Nephron progenitor cell (in vitro differentiated cells): ENCODE data around the gene APCDD1.

Experiments used
- DNase-seq: peaks from one replicate; pipeline ENCODE4 v3.0.0; 2021
- H3K27ac Mint-ChIP-seq: 2 replicates; pipeline ENCODE4 v1.8.0; 2021; ENCODE audit warnings: mild to moderate bottlenecking, moderate library complexity, mixed read lengths
- H3K27me3 Mint-ChIP-seq: 2 replicates; pipeline ENCODE4 v1.8.0; 2021; ENCODE audit warnings: mild to moderate bottlenecking, low read depth, mixed read lengths; ENCODE audit not compliant: poor library complexity
- H3K36me3 Mint-ChIP-seq: 2 replicates; pipeline ENCODE4 v1.8.0; 2021; ENCODE audit warnings: low read depth, mixed read lengths
- H3K4me1 Mint-ChIP-seq: 2 replicates; pipeline ENCODE4 v1.8.0; 2021; ENCODE audit warnings: mixed read lengths
- H3K4me3 Mint-ChIP-seq: 2 replicates; pipeline ENCODE4 v1.8.0; 2021; ENCODE audit warnings: mild to moderate bottlenecking, moderate library complexity, mixed read lengths
- H3K9me3 Mint-ChIP-seq: 2 replicates; pipeline ENCODE4 v1.8.0; 2021; ENCODE audit warnings: mild to moderate bottlenecking, moderate library complexity, mixed read lengths
- TF ChIP-seq, protein P1 (sequence below): fragments of 200-600 bp; sonication (generic); IDR thresholded peaks from 2 replicates; pipeline ENCODE4 v1.5.0; 2021; ENCODE audit warnings: antibody characterized with exemption

The APCDD1 gene

DNA sequence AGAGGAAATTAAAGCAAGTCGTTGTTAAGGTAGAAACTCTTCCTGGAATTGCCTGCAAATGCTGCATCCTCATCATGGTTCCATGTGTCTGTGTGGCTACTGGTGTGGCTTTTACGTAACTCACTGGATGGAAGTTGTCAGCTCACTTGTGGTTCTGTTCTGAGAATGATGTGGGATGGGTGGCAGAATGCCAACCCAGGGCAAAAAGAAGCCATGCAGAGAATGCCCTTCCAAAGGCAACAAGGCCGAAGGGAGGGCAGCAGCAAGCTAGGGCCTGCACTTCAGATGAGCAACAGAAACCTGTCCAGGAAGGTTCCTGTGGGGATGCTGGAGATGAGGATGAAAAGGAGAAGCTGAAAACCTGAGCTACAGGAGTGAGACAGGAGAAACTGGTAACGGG, 61.0 kb downstream of the APCDD1 start:
- Mint-ChIP-seq H3K9me3 (peaks cover 7% of the 10 kb centered on the region), H3K4me1 (peaks cover 42% of the 10 kb centered on the region), H3K4me3 (no peak overlapping the region), H3K27ac (no peak overlapping the region), H3K27me3 (peaks cover 2% of the 10 kb centered on the region), H3K36me3 (no peaks in the 10 kb centered on the region)
- TF ChIP-seq, protein P1, sequence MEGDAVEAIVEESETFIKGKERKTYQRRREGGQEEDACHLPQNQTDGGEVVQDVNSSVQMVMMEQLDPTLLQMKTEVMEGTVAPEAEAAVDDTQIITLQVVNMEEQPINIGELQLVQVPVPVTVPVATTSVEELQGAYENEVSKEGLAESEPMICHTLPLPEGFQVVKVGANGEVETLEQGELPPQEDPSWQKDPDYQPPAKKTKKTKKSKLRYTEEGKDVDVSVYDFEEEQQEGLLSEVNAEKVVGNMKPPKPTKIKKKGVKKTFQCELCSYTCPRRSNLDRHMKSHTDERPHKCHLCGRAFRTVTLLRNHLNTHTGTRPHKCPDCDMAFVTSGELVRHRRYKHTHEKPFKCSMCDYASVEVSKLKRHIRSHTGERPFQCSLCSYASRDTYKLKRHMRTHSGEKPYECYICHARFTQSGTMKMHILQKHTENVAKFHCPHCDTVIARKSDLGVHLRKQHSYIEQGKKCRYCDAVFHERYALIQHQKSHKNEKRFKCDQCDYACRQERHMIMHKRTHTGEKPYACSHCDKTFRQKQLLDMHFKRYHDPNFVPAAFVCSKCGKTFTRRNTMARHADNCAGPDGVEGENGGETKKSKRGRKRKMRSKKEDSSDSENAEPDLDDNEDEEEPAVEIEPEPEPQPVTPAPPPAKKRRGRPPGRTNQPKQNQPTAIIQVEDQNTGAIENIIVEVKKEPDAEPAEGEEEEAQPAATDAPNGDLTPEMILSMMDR: no peak
- DNase-seq: no peak

DNA sequence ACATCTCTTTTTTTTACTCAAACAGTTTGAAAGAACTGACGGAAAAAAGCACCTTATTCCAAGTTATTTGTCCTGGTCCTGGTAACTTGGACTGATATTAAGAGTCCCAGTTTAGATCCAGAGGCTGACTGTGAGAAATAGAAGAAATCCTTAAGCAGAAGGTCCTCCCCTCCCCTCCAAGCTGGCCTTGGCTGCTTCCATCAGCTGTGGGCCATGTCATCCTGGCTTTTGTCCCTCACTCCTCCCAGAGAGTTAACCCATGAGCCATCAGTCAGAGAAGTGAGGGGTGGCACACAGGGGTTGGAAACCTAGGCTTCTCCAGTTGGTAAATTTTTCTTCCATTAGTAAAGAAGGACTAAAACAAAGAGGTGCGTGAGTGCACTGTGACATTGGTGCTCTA, 61.6 kb downstream of the APCDD1 start:
- Mint-ChIP-seq H3K4me3 (no peak overlapping the region), H3K4me1 (peaks cover 42% of the 10 kb centered on the region), H3K27me3 (peaks cover 2% of the 10 kb centered on the region), H3K27ac (no peak overlapping the region), H3K36me3 (no peaks in the 10 kb centered on the region), H3K9me3 (peaks cover 7% of the 10 kb centered on the region)
- TF ChIP-seq, protein P1: no peak
- no peak for DNase-seq

DNA sequence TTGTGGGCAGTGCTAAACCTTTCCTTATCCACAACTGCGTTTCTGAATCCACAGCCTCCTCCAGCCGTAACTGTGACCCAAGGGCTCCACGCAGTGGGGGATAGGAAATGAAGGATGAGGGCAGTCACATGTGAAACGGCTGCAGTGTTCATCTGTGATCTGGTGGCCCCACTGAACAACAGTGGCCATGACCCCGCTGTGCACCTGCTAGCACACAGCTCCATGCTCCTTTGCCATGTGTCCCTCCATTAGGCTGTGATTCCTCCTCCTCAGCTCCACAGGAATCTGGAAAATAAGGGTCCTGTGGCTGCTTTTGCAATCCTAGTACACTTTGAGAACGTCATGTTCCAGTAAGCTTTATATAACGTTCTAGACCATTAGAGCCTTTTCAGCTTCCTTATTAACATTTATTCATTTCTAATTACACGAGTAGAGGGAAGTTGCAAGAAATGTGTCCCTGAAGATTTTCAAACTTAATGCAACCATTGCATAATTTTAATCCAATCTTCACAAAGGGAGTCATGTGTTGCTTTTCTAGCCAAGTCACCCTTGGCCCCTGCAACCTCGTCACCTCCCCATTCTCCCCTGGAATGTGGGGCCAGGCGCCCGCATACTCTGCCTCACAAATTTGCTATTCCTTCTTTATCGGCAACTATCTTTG, 64.3 kb downstream of the APCDD1 start:
- no peak overlapping the region for H3K27ac Mint-ChIP-seq
- H3K4me3 Mint-ChIP-seq: no peak overlapping the region
- peaks cover 29% of the 10 kb centered on the region for H3K4me1 Mint-ChIP-seq
- TF ChIP-seq, protein P1: peak; percentile 26
- DNase-seq: peak; percentile 29
- no peaks in the 10 kb centered on the region for H3K36me3 Mint-ChIP-seq
- H3K9me3 Mint-ChIP-seq: peaks cover 7% of the 10 kb centered on the region
- peaks cover 2% of the 10 kb centered on the region for H3K27me3 Mint-ChIP-seq

DNA sequence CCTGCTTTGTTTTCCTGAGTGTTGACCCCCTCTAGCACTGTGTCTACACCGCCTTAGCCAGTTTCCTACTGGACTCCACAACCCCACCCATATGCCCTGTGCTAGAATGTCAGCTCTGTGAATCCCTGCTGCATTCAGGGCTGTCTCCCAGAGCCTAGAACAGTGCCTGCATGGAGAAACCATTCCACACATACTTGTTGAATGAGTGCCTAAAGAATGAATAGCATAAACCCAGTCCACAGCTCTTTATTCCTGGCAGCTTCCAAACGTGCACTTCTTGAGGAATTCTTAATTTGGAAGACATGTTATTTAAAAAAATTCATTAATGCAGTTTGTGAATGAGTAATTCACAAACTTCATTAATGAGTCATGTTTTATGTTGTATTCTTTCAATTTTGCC, 64.9 kb downstream of the APCDD1 start:
- no peaks in the 10 kb centered on the region for H3K36me3 Mint-ChIP-seq
- H3K27me3 Mint-ChIP-seq: peaks cover 2% of the 10 kb centered on the region
- TF ChIP-seq, protein P1: no peak
- no peak for DNase-seq
- H3K4me3 Mint-ChIP-seq: no peak overlapping the region
- no peak overlapping the region for H3K27ac Mint-ChIP-seq
- H3K4me1 Mint-ChIP-seq: peaks cover 22% of the 10 kb centered on the region
- H3K9me3 Mint-ChIP-seq: peaks cover 7% of the 10 kb centered on the region

DNA sequence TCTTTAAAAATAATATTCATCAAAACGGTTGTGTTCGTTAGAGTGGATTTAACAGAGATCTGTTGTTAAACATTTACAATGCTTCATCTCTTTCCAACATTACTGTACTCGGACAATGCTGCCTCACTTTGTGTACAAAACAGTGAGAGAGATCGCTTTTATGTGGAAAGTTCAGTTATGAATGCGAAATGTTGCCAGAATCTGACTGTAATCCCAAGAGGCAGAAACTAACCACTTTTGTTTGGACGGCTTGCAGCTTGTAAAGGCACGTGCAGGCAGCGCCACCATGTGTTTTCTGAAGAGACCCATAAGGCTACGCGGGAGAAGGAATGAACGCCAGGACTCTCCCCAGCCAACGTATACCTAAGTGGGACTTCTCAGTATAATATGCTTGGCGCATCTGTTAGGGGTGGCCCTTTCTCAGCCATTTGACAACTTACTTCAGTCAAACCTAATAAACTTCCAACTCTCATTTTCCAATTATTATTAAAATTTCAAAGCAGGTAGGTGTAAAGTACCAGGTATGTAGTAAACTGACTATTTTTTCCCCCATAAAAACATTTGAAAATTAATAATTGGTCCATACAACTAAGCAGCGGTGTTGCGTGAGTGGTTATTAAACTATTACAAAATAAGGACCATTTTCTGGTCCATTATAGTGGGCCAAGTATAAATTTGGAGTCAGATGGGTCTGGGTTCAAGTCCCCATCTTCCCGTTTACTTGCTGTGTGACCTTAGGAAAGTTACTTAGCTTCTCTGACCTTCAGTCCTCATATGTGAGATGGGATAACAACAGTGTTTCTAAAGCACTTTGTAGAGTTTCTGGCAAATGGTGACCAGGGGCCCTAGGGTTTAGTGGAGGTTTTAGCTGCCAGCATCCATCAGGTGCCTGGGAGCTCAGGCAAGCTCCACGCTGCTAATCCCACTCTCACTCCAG, 65.8 kb downstream of the APCDD1 start:
- Mint-ChIP-seq H3K36me3 (no peaks in the 10 kb centered on the region), H3K4me1 (peaks cover 30% of the 10 kb centered on the region), H3K4me3 (no peak overlapping the region), H3K27me3 (peaks cover 2% of the 10 kb centered on the region), H3K9me3 (peaks cover 7% of the 10 kb centered on the region), H3K27ac (no peak overlapping the region)
- TF ChIP-seq, protein P1: peak; percentile 93
- peak; percentile 77 for DNase-seq
